PFSK-1 (cell line): ENCODE results near the gene DNAJC25.
A peak's percentile ranks its signal among the peaks of the same experiment; 100 is the strongest.

Experiments used
- FOXP2 ChIP-seq: optimal IDR thresholded peaks from 2 replicates; pipeline ENCODE3; 2011; ENCODE audit warnings: borderline replicate concordance, control low read depth, inconsistent platforms; ENCODE audit not compliant: insufficient read depth; ENCODE audit errors: extremely low read length, extremely low read depth
- POLR2AphosphoS5 ChIP-seq: IDR thresholded peaks from 2 replicates; pipeline ENCODE4 v1.6.1; 2012; ENCODE audit warnings: low read depth, mild to moderate bottlenecking, control low read depth, low read length, moderate library complexity
- SIN3A ChIP-seq: IDR thresholded peaks from 2 replicates; pipeline ENCODE4 v1.6.1; 2012; ENCODE audit warnings: mild to moderate bottlenecking, low read length, moderate library complexity, borderline replicate concordance; ENCODE audit not compliant: insufficient read depth
- TAF1 ChIP-seq: IDR thresholded peaks from 2 replicates; pipeline ENCODE4 v1.6.1; 2012; ENCODE audit warnings: low read length, control low read depth, borderline replicate concordance; ENCODE audit not compliant: insufficient read depth
- TF ChIP-seq, protein P1 (sequence below), 2 experiments: IDR thresholded peaks; 2 replicates each; pipeline versions ENCODE4 v1.6.1 to v1.8.0; 2011 to 2012; ENCODE audit warnings: low read depth in 2 of 2, low read length in 2 of 2, control low read depth in 1 of 2, inconsistent platforms in 1 of 2, mild to moderate bottlenecking in 1 of 2, moderate library complexity in 1 of 2; ENCODE audit not compliant: insufficient read depth in 1 of 2

Gene DNAJC25

DNA sequence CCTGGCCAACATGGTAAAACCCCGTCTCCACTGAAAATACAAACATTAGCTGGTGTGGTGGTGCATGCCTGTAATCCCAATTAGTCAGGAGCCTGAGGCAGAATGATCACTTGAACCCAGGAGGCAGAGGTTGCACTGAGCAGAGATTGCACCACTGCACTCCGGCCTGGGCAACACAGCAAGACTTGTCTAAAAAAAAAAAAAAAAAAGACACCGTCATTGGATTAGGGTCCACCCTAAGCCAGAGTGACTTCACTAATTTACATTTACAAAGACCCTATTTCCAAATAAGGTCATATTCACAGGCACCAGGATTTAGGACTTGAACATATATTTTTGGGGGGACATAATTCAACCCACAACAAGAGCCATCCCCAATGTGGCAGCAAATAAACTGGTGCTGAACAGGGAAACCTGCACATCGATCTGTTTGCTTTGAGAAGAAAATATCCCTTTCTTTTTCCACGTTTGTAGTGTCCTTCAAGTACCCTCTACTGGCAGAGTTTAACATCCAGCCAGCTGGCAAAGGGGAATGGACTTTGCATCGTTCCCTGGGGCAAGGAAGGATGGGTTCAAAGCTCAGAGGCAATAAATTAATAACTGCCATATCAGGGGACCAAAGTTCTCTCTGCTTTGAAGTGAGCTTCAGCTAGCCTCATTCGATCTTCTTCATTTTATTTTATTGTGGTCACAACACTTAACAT is 3.7 kb upstream of the DNAJC25 start:
- TF ChIP-seq TAF1 (no peak), FOXP2 (no peak), POLR2AphosphoS5 (no peak), SIN3A (no peak)
- TF ChIP-seq, protein P1, sequence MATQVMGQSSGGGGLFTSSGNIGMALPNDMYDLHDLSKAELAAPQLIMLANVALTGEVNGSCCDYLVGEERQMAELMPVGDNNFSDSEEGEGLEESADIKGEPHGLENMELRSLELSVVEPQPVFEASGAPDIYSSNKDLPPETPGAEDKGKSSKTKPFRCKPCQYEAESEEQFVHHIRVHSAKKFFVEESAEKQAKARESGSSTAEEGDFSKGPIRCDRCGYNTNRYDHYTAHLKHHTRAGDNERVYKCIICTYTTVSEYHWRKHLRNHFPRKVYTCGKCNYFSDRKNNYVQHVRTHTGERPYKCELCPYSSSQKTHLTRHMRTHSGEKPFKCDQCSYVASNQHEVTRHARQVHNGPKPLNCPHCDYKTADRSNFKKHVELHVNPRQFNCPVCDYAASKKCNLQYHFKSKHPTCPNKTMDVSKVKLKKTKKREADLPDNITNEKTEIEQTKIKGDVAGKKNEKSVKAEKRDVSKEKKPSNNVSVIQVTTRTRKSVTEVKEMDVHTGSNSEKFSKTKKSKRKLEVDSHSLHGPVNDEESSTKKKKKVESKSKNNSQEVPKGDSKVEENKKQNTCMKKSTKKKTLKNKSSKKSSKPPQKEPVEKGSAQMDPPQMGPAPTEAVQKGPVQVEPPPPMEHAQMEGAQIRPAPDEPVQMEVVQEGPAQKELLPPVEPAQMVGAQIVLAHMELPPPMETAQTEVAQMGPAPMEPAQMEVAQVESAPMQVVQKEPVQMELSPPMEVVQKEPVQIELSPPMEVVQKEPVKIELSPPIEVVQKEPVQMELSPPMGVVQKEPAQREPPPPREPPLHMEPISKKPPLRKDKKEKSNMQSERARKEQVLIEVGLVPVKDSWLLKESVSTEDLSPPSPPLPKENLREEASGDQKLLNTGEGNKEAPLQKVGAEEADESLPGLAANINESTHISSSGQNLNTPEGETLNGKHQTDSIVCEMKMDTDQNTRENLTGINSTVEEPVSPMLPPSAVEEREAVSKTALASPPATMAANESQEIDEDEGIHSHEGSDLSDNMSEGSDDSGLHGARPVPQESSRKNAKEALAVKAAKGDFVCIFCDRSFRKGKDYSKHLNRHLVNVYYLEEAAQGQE (IDR thresholded peaks at IDR 0.05; ENCODE audit: insufficient read depth in 1 of 2, low read depth in 2 of 2, low read length in 2 of 2) = no peak

DNA sequence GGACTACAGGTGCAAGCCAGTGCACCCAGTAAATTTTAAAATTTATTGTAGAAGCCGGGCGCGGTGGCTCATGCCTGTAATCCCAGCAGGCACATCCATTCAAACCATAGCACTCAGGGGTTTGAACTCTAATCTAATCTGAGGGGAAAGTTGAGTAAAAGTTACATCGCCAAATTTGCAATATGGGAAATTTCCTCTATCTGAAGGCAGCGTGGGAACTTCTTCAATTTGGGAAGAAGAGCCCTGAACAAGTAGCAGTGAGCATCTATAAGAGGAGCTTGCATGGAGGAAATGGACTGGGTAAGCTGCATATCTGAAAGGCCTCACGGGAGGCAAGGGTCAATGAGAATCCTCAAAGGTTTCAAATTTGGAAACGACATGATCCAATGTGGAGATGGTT is 2.7 kb upstream of the DNAJC25 start:
- TF ChIP-seq, protein P1 (IDR thresholded peaks at IDR 0.05; ENCODE audit: insufficient read depth in 1 of 2, low read depth in 2 of 2, low read length in 2 of 2) = no peak
- TF ChIP-seq SIN3A (no peak), TAF1 (no peak), FOXP2 (no peak), POLR2AphosphoS5 (no peak)

DNA sequence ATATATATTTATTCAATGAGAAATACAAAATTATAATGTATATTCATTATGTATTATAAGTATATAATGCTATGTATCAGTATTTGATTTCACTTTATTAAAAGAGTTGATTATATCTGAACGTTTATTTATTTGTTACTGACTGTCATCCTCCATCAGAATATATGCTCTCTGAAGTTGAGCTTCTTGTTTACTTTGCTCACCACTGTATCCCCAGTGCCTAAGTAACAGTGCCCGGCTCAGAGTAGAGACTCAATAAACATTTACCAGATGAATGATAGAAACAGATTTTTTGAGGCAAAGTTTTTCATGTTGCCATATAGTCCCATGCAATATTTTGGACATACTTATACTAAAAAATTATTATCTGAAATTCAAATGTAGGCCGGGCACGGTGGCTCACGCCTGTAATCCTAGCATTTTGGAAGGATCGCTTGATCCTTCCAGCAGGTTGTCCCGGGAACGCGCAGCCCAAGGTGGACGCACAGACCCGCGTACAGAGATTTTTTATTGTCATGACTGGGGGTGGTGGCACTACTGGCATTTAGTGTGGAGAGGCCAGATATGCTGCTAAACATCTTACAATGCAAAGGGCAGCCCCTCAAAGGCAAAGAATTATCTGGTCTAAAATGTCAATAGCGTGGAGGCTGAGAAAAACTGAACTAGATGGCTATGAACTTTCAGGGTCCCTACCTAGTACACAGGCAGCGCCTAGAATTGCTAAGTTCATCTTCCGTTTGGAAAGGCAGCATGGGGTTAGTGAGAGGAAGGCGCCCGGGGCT is 761 bp upstream of the DNAJC25 start:
- TF ChIP-seq FOXP2 (no peak), TAF1 (no peak), SIN3A (no peak), POLR2AphosphoS5 (no peak)
- TF ChIP-seq, protein P1 (IDR thresholded peaks at IDR 0.05; ENCODE audit: insufficient read depth in 1 of 2, low read depth in 2 of 2, low read length in 2 of 2) = no peak

DNA sequence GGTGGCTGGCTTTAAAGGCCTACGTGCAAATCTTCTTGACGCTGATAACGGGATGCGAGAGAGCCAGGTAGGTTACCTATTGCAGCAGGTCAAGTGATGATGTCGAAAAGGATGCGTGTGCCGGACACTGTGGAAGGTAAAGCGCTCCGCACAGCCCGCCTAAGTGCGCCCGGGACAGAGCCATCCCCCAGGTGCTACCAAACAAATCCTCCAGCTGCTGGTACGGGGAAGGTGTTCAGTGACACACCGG is 245 bp upstream of the DNAJC25 start:
- no peak for TF ChIP-seq TAF1
- TF ChIP-seq SIN3A = 0 out of 2 replicates have a peak, but pooled peaks have one; percentile 54

DNA sequence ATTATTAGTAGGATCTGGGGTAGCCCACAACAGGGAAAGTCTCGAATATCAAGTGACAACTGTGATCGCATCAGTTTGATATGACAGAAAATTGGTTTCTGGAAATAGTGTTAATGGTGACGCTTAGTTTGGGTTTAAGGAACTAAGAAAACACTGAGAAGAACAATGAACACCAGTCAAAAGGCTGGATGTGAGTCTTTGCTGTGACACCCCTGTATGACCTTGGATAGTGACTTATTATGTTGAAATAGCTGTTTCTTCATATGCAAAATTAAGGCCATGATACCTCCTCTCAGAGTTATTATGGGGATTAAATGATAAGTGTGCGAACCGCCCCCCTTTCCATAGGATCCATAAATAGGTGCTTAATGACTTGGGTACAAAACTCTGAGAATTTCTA is 926 bp downstream of the DNAJC25 start:
- TF ChIP-seq TAF1 (no peak), POLR2AphosphoS5 (no peak), FOXP2 (no peak), SIN3A (no peak)
- TF ChIP-seq, protein P1 (IDR thresholded peaks at IDR 0.05; ENCODE audit: insufficient read depth in 1 of 2, low read depth in 2 of 2, low read length in 2 of 2) = no peak
